ENCODE data around the gene RCAN1.

DNA sequence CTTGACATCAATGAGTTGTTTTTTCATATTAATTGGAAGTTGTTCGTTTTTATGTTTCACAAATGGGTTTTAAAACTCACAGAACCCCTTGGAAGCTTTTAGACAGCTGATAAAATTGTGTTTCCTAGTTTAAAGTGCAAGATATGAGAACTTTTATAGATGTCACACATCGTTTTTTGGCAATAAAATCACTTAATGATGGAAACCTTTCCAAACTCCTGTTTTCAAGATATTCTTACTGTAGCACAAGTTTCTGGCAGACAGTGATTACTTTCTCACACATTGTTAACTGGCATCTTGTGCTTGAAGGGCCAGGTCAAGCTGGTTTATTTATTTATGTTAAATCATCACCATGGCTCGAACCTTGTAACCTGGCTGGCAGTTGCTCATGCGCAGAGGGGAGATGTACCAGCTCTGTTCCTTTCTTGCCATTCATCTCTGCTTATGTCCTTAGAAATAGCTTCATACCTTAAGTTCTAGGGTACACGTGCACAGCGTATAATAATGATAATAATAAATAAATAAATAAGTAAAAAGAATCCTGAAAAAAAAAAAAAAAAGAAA lies 10.2 kb upstream of the RCAN1 start:
- TF ChIP-seq, protein P1, sequence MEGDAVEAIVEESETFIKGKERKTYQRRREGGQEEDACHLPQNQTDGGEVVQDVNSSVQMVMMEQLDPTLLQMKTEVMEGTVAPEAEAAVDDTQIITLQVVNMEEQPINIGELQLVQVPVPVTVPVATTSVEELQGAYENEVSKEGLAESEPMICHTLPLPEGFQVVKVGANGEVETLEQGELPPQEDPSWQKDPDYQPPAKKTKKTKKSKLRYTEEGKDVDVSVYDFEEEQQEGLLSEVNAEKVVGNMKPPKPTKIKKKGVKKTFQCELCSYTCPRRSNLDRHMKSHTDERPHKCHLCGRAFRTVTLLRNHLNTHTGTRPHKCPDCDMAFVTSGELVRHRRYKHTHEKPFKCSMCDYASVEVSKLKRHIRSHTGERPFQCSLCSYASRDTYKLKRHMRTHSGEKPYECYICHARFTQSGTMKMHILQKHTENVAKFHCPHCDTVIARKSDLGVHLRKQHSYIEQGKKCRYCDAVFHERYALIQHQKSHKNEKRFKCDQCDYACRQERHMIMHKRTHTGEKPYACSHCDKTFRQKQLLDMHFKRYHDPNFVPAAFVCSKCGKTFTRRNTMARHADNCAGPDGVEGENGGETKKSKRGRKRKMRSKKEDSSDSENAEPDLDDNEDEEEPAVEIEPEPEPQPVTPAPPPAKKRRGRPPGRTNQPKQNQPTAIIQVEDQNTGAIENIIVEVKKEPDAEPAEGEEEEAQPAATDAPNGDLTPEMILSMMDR (IDR thresholded peaks at IDR 0.05; ENCODE audit: control extremely low read depth in 1 of 3, insufficient read depth in 1 of 3, low read depth in 1 of 3, low read length in 3 of 3) = no peak
- TF ChIP-seq SIRT6 (IDR thresholded peaks at IDR 0.05; ENCODE audit: low read length) (no peak), YY1 (IDR thresholded peaks at IDR 0.05; ENCODE audit: low read depth, low read length) (no peak), ASH2L (IDR thresholded peaks at IDR 0.05; ENCODE audit: low read length) (no peak), POLR2A (IDR thresholded peaks at IDR 0.05; ENCODE audit: control extremely low read depth in 1 of 2, low read depth in 2 of 2, low read length in 2 of 2) (no peak), POLR2AphosphoS5 (IDR thresholded peaks at IDR 0.05; ENCODE audit: low read depth, low read length) (no peak), GABPA (IDR thresholded peaks at IDR 0.05; ENCODE audit: borderline replicate concordance, insufficient read depth, low read length) (no peak), CREB1 (IDR thresholded peaks at IDR 0.05) (no peak)
- TF ChIP-seq, protein P2, sequence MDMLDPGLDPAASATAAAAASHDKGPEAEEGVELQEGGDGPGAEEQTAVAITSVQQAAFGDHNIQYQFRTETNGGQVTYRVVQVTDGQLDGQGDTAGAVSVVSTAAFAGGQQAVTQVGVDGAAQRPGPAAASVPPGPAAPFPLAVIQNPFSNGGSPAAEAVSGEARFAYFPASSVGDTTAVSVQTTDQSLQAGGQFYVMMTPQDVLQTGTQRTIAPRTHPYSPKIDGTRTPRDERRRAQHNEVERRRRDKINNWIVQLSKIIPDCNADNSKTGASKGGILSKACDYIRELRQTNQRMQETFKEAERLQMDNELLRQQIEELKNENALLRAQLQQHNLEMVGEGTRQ (IDR thresholded peaks at IDR 0.05; ENCODE audit: low read length) = no peak
- TF ChIP-seq, protein P3, sequence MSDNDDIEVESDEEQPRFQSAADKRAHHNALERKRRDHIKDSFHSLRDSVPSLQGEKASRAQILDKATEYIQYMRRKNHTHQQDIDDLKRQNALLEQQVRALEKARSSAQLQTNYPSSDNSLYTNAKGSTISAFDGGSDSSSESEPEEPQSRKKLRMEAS (IDR thresholded peaks at IDR 0.05) = no peak
- TF ChIP-seq, protein P4, sequence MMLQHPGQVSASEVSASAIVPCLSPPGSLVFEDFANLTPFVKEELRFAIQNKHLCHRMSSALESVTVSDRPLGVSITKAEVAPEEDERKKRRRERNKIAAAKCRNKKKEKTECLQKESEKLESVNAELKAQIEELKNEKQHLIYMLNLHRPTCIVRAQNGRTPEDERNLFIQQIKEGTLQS (IDR thresholded peaks at IDR 0.05; ENCODE audit: insufficient read depth, low read depth, low read length) = no peak
